Muscle of leg (tissue), 11 donors: ENCODE measurements around the gene MIGA1. TPM values are rescaled to one million over a fixed set of nuclear protein-coding genes. Genes with fewer than 3 reads are reported as not detected.
"Not testable (repeated sequence)": the region's sequence is repeated elsewhere in the genome, so short reads cannot be mapped to it uniquely, and the experiment has no call there.

Experiments
- DNase-seq: peaks from one replicate; pipeline ENCODE4 v3.0.0; 2013
- H3K27ac ChIP-seq: one replicate; pipeline ENCODE4 v1.5.1; 2013; ENCODE audit warnings: mild to moderate bottlenecking, low read length, control low read depth
- H3K27me3 ChIP-seq: one replicate; pipeline ENCODE4 v1.6.1; 2013; ENCODE audit warnings: low read length; ENCODE audit not compliant: control insufficient read depth, insufficient read depth
- H3K36me3 ChIP-seq: one replicate; pipeline ENCODE4 v1.6.1; 2013; ENCODE audit warnings: low read length; ENCODE audit not compliant: control insufficient read depth, insufficient read depth
- H3K4me1 ChIP-seq: one replicate; pipeline ENCODE4 v1.6.1; 2013; ENCODE audit warnings: low read length; ENCODE audit not compliant: control insufficient read depth, insufficient read depth
- H3K4me3 ChIP-seq: one replicate; pipeline ENCODE4 v1.5.1; 2013; ENCODE audit warnings: low read length, control low read depth
- H3K9me3 ChIP-seq: replicated peaks from 2 replicates; pipeline ENCODE4 v1.6.1; 2013; ENCODE audit warnings: low read depth, low read length; ENCODE audit not compliant: control insufficient read depth
- WGBS: methylation state at CpG from one replicate; pipeline ENCODE4 v1.1.5; 2013; ENCODE audit warnings: missing lambda C conversion rate; ENCODE audit not compliant: insufficient coverage; 5-methylcytosine and 5-hydroxymethylcytosine counted together
- polyA plus RNA-seq, 8 donors: library from polyadenylated mRNA; unstranded; fragments of 120-200 nt; gene quantifications; one replicate each; pipeline versions ENCODE4 v1.2.1 to v1.2.3, GENCODE V29; 2013; ENCODE audit warnings: inconsistent platforms in 1 of 8, low replicate concordance in 1 of 8; ENCODE audit not compliant: insufficient read length in 8 of 8, insufficient read depth in 1 of 8
- total RNA-seq: library from RNA; stranded (reverse); fragments of 120-200 nt; gene quantifications from one replicate; pipeline ENCODE4 v1.2.4, GENCODE V29; 2013

The MIGA1 gene
- total and polyA plus RNA-seq, 9 donors, result 7.1 to 16.9 (median 8.9) TPM

DNA sequence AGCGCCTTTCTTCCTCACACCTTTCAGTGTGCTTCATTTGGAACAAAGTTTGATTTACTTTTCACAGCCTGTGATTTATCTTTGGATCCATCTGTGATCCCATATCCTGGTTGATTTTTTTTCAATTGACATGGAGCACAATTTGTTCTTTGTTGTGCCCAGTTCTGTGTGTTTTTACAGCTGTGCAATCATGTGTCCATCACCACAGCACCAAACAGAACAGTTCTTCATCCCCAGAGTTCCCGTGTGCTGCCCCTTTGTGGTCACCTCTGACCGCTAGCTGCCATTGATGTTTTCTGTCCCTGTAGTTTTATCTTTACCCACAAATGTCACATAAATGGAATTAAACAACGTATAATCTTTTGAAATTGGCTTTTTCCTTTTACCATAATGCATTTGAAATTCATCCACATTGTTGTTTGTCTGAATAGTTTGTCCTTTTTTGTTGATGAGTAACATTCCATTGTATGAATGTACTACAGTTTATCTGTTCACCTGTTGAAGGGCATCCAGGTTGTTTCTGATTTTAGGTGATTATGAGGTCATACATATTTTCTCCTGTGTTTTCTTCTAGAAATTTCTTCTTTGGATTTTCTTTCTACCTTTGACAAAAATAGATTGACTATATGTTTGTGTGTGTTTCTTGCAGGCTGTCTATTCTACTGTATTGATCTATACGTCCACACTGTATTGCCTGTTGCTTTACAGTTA, 17.4 kb downstream of the MIGA1 start:
- peaks cover 11% of the 10 kb centered on the region for H3K36me3 ChIP-seq
- WGBS, result 60% methylated on average over 2 of the region's 5 CpGs

DNA sequence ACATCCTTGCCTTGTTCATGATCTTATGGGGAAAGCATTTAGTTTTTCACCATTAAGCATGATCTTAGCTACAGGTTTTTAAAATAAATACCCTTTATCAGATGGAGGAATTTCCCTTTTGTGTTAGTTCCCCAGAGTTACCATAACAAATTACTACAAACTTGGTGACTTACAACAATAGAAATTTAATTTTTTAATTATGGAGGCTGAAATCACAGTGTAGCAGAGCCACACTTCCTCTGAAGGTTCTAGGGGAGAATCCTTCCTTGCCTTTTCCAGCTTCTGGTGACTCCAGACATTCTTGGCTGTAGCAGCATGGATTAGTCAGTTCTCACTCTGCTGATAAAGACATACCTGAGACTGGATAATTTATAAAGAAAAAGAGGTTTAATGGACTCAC, 18.5 kb downstream of the MIGA1 start:
- Histone ChIP-seq H3K4me1 (no peaks in the 10 kb centered on the region), H3K27me3 (no peaks in the 10 kb centered on the region), H3K36me3 (peaks cover 13% of the 10 kb centered on the region), H3K4me3 (no peak overlapping the region), H3K9me3 (no peaks in the 10 kb centered on the region), H3K27ac (no peak overlapping the region)
- no peak for DNase-seq

More for the DNA sequence above, 17.4 kb downstream of the MIGA1 start:
- Histone ChIP-seq H3K4me1 (no peaks in the 10 kb centered on the region), H3K27me3 (no peaks in the 10 kb centered on the region), H3K27ac (no peak overlapping the region), H3K9me3 (no peaks in the 10 kb centered on the region), H3K4me3 (no peak overlapping the region)
- peak; percentile 6 for DNase-seq

DNA sequence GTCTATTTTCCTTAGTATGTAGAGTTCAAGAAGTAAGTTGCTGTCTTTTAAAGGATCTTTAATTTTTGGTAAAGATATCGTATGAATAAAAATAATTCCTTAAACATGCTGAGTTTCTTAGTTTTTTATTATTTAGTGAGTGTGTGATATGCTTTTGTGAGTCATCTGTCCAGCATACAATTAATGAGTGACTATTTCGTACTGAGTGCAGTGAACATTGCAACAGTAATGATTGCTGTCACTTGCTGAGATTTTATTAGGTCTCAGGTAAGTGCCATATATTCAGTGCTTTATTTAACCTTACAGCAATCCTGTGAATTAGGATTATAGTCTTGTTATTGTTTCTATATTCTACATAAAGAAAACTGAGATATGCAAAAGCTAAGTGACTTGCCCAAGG, 22.6 kb downstream of the MIGA1 start:
- no peaks in the 10 kb centered on the region for H3K4me1 ChIP-seq
- WGBS, result no CpG with 5 or more reads among the region's 2 CpGs

DNA sequence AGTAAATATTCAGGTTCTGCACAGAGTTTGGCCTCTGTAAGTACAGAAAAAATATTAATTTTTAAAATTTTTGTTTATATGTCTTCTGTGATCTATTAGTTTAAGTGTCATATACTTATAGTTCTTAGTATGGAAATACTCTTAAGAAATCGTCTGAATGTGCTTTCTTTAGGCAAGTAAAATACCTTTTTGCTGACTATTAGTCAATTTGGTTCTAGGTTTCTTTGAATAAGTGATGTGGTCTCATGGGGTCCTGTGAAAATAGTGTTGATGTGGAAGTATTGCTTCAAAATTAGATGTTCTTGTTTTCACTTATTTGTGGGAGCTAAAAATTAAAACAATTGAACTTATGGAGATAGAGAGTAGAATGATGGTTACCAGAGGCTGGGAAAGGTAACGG, 23.9 kb downstream of the MIGA1 start:
- no peaks in the 10 kb centered on the region for H3K27me3 ChIP-seq
- no peaks in the 10 kb centered on the region for H3K4me1 ChIP-seq
- no peak overlapping the region for H3K4me3 ChIP-seq
- 86% methylated on average over 2 of the region's 2 CpGs for WGBS
- H3K27ac ChIP-seq, result no peak overlapping the region
- peaks cover 12% of the 10 kb centered on the region for H3K36me3 ChIP-seq
- H3K9me3 ChIP-seq, result no peaks in the 10 kb centered on the region
- DNase-seq, result no peak

More for the DNA sequence above, 22.6 kb downstream of the MIGA1 start:
- Histone ChIP-seq H3K9me3 (no peaks in the 10 kb centered on the region), H3K4me3 (no peak overlapping the region), H3K27ac (no peak overlapping the region), H3K36me3 (peaks cover 3% of the 10 kb centered on the region), H3K27me3 (no peaks in the 10 kb centered on the region)
- DNase-seq, result no peak

DNA sequence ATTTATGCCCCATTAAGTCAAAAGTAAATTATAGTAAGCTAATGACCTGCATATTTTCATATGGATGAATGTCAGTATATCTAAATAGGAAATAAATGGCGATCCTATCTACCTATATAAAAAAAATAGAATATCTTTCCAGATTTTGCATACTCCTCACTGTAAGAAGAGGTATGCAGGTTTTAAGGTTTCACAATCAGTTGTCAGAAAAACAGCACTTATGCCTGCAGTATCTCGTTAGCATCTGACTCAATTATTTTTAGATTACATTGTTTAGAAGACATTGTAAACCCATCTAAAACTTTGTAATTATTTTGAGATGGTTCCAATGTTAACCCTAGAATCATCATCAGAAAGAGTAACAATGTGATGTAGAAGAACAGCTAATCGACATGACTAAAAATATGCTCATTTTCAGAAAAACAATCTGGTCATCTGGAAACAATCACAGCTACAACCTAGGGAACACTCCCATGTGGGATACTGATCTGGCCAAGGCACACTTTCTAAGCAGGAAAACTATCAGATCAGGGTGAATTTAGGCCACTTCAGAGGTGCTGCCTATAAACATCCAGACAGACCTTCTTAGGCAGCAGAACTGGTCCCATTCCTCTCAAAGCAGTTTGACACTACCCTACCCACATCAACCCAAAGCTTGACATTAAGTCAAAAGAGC, 30.5 kb downstream of the MIGA1 start:
- not testable (repeated sequence) for DNase-seq, H3K27me3 ChIP-seq, H3K27ac ChIP-seq, H3K4me1 ChIP-seq, H3K9me3 ChIP-seq, H3K4me3 ChIP-seq
- no CpG with 5 or more reads among the region's 3 CpGs for WGBS
- peaks cover 29% of the 10 kb centered on the region for H3K36me3 ChIP-seq

DNA sequence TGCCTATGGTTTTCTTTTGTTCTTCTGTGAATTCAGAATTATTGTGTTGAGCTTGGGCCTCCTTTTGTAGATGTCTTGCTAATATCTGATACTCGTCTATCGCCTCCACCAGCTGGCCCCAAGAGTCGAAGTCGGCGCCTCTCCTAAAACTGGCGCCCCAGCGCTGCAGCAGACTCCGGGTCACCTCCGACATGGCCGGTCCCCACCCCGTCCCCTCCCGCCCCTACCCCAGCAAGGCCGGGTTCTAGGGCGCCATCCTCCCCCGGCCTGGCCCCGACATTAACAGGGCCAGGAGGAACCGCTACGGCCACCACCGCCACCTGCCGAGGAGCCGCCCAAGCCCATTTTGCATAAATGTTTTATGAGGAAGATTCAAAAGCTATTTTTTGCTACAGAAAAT, 32.1 kb downstream of the MIGA1 start:
- not testable (repeated sequence) for DNase-seq, H3K9me3 ChIP-seq, H3K27ac ChIP-seq, H3K27me3 ChIP-seq, H3K4me3 ChIP-seq, H3K4me1 ChIP-seq
- WGBS, result no CpG with 5 or more reads among the region's 21 CpGs
- H3K36me3 ChIP-seq, result peaks cover 29% of the 10 kb centered on the region

DNA sequence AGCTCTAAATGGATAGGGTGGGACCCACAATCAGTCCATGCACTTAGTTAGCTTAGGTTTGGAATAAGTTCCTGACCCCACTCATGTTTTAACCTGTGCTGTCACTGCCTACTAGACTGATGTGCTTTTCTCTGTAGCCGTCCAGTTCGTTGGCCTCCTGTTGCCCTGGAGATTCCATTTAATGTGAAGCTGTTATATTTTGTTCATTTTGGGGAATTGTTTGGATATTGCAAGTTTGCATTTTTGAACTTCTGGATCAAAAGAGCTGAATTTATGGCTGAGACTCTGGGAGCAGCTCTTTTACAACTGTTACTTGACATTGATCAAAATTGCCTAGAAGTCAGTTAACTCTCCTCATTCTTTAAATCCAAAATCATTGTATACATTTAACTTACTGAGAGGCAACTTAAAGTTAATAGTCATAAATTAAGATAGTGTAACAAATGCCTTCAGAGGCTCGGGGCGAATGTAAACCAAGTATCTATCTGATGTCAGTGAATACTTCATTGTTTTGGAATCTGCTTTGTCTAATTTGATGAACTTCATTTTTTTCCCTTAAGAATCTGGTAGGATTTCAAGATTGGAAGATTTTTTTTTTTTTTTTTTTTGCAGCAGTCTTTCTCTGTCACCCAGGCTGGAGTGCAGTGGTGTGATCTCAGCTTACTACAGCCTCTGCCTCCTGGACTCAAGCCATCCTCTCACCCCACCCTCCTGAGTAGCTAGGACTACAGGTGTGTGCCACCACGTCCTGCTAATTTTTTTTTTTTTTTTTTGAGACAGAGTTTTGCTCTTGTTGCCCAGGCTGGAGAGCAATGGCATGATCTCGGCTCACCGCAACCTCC, 38.1 kb downstream of the MIGA1 start:
- H3K27ac ChIP-seq, result no peak overlapping the region
- no peaks in the 10 kb centered on the region for H3K4me1 ChIP-seq
- H3K27me3 ChIP-seq, result no peaks in the 10 kb centered on the region
- no peaks in the 10 kb centered on the region for H3K9me3 ChIP-seq
- H3K4me3 ChIP-seq, result no peak overlapping the region
- DNase-seq, result peak; percentile 25
- no CpG with 5 or more reads among the region's 7 CpGs for whole genome bisulfite sequencing
- peaks cover 19% of the 10 kb centered on the region for H3K36me3 ChIP-seq

DNA sequence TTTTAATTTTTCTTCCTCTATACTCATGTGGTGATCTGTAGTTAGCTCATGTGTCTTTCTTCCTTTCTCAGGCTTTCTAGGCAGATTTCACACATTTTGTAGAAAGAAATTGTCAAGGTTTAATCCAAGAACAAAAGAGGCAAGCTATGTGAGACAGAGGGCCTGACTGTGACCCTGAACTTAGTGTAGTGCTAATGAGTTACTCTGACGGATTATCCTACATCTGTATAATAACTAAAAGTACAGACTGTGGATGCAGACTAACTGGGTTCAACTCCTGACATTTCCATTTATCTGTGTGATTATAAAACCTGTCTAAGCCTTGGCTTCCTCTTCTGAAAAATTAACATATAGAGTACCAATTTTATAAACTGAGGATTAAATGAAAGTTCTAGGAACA, 40.7 kb downstream of the MIGA1 start:
- Histone ChIP-seq H3K27me3 (no peaks in the 10 kb centered on the region), H3K36me3 (peaks cover 8% of the 10 kb centered on the region)
- WGBS, result no CpG with 5 or more reads among the region's 1 CpG

DNA sequence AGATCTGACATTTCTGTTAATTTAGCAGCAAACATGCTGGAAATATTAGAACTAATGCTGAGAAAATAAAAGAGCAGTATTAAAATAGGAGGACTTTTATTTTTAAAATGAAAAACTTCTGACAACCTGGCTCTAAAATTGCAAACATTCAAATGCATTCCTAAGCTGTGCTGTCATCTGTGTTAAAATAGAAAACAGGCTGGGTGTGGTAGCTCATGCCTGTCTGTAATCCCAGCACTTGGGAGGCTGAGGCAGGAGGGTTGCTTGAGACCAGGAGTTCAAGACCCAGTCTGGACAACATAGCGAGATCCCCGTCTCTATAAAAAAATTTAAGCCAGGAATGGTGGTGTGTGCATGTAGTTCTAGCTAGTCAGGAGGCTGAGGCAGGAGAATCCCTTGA, 44.6 kb downstream of the MIGA1 start:
- Histone ChIP-seq H3K4me3 (no peak overlapping the region), H3K9me3 (no peaks in the 10 kb centered on the region), H3K27me3 (no peaks in the 10 kb centered on the region), H3K27ac (no peak overlapping the region), H3K4me1 (no peaks in the 10 kb centered on the region), H3K36me3 (peaks cover 2% of the 10 kb centered on the region)
- WGBS, result 72% methylated on average over 2 of the region's 2 CpGs
- peak; percentile 42 for DNase-seq

More for the DNA sequence above, 40.7 kb downstream of the MIGA1 start:
- no peaks in the 10 kb centered on the region for H3K9me3 ChIP-seq
- DNase-seq, result no peak
- H3K4me3 ChIP-seq, result no peak overlapping the region
- no peaks in the 10 kb centered on the region for H3K4me1 ChIP-seq
- no peak overlapping the region for H3K27ac ChIP-seq

DNA sequence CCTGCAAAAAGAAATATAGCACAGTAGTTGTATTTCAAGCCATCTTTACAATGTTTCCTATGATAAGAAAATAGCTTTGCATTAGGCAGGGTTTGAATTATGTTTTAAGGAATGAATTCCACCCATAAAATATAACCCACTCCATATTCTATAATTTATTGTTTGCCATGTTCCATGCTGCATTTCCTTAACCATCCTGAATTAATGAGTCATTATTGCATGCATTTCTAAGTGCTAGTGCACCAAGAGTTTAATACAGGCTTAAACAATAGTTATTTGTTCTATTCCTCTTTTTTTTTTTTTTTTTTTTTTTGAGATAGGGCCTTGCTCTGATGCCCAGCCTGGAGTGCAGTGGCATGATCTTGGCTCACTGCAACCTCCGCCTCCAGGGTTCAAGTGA, 45.2 kb downstream of the MIGA1 start:
- H3K9me3 ChIP-seq, result no peaks in the 10 kb centered on the region
- no peak overlapping the region for H3K27ac ChIP-seq
- H3K4me1 ChIP-seq, result peaks cover 6% of the 10 kb centered on the region
- H3K27me3 ChIP-seq, result no peaks in the 10 kb centered on the region
- peaks cover 2% of the 10 kb centered on the region for H3K36me3 ChIP-seq
- no peak for DNase-seq
- no CpG with 5 or more reads among the region's 1 CpG for WGBS
- H3K4me3 ChIP-seq, result no peak overlapping the region
